ENCODE measurements around the gene PCP2.
A peak's percentile ranks its signal among the peaks of the same experiment; 100 is the strongest.

PCP2 gene

DNA sequence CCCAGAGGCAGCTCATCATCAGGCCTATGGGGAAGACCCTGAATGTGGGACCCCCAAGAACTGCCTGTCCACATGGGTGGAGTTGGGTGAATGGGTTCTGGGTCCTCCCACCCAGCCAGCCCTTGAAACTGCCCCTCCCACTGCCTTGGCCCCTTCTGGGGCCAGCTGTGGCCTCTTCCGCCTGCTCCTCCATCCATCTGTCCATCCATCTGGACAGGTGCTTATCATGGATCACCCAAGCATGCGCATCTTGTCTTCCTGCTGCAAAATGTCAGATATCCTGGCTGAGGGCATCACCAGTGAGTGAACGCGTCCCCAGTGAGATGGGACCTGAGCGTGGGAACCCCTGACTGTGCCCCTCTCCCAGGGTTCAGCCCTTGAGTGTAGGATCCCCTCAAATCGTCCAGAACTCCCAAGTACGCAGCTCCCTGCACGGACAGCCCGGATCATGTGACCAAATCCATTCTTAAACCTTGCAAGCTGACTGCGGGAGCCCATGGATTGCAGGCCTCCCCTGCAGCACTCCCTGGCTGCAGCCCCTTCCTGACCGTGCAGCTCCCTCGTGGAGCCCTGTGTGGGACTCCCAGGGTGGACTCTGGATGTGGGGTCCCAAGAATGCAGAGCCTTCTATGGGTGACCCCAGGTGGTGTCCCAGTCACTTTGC, 5.4 kb upstream of the PCP2 start:
- no peak for DNase-seq (ENCODE audit: low read depth in 2 of 2)

DNA sequence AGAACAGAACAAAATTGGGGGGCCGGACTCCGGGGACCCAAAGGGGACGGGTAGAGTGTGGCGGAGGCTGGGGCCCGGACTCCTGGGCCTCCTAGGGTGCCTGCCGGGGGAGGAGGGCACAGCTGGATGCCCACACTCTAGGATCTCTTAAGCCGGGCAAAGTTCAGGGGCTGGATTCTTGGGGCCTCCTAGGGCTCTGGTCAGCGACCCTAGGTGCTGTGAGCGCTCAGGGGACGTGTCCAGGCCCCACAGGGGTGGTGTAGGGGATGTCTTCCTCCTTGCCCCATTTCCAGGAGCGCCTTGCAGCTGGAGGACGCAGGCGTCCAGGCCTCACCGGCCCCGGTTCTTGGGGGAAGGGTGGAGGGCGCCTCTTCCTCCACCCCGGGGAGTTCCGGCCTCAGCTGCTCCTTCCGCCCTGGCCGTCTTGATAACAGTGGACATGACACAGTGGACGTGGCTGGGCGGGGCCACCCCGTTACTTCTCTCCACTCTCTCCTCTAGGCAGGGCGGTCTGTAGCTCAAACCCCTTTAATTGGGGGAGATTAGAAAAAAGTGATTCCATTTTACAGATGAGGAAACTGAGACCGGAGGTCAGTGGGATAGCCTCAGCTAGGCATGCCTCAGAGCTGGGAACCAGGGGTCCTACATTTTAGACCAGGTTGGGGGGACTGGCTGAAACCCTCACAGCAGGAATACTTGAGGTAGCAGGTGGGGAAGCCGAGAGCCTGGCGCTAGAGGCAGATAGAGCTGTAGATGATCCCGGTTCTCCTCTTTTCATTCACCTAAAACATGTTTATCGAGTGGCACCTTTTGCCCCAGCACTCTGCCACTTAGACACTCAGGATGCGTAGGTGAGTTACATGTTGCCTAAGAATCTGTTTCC, 4.1 kb upstream of the PCP2 start:
- DNase-seq (ENCODE audit: low read depth in 2 of 2), result no peak

DNA sequence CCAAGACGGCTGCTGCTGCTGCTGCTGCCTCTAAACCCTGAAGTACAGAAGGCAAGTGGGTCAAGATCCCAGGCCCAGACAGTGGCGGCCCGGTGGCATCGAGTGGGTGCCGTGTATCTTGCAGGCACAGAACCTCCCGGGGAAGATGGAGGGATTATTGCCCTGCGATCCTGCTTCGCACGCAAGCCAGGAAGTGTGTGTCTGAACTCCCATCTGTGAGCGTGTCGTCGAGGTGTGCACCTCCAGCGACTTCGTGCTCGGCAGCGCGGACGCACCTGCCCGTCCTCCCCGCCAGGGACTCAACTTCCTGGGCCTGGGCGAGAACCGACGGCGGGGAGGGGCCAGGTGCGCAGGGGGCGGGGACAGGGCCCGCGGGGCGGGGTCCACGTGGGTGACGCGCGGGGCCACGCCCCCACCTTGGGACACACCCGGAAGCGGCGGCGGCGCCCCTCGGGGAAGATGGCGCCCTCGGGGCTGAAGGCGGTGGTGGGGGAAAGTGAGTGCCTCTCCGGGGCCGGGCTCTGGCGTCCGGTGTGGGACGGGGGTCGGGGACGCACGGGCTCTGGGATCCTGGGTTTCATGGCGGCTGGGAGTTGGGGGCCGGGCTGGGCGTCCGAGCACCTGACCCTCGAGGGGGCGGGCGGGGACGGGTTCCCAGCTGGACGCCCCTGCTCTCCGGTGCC, 3.3 kb upstream of the PCP2 start, which contains the start of gene STXBP2:
Gene STXBP2 (plus strand): TSS at position 420 of the 683 bp plus-strand sequence. CDS start 40 bp downstream, at position 460.
- DNase-seq (ENCODE audit: low read depth in 2 of 2), result peak; percentile 84

DNA sequence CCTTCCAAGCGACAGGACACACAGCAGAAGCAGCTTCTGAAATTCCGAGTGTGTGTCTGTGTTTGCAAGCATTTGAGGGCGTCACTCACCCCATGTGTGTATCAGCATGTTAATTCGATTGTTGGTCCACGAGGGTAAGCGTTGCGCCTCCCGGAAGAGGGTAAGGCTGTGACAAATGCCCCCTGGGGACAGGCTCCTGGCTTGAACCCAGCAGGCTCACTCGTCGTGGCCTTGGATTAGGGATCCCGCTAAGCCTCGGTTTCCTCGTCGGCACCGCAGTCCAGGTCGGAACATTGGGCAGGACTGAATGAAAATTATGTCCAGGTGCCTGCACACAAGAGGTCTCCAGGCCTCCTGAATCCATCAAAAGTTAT, 2.8 kb upstream of the PCP2 start:
- no peak for DNase-seq (ENCODE audit: low read depth in 2 of 2)

DNA sequence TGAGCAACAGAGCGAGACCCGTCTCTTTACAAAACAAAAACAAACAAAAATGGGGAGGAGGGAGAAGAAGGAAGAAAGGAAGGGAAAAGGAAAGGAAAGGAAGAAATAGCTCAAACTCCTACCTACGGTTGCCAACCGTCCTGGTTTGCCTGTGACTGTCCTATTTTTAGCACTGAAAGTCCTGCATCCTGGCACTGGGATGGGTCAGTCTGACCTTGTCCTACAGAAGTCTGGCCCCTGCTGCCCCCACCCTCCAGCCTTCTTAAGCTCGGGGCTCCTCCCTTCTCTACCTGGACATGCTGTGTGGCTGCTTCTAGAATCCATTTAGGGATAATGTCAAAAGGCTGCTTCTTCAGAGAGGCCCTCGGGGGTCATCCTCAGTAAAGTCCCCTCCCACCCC, 2.2 kb upstream of the PCP2 start:
- no peak for DNase-seq (ENCODE audit: low read depth in 2 of 2)

DNA sequence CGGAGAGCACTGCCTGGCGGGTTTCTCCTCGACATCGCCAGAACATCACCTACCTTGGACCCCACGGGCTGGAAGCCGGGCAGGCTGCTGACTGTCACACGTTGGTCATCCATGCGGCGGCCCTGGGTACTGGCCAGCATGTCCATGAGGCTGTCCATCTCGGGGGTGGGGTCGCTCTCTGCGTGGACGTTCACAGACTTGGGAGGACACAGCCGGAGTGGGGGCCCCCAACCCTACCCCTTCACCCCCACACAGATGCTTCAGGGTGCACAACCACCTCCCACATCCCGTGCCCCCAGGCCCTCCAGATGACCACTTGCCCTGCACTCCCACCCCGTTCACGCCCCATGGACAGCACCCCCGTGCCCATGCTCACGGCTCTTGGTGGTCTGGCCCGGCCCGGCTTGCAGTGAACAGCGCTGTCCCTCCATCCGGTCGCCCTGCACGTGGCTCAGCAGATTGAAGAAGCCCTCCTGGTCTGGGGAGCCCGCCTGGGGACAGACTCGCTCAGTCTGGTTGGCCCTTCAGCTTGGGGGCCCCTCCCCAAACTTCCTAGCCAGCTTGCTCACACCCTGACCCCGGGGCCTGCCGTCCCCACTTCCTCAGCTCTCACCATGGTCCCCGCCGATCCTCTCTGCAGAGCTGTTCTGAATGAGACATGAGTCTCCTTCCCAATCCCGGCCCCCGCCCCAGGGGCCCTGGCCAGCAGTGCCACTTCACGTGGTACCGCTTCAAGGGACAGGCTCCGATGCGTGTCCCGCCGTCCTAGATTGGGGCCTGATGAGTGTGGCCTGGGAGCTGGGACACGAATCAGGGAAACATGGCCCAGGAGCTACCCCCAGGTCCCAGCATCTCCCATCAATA, 947 bp downstream of the PCP2 start:
- no peak for DNase-seq (ENCODE audit: low read depth in 2 of 2)

DNA sequence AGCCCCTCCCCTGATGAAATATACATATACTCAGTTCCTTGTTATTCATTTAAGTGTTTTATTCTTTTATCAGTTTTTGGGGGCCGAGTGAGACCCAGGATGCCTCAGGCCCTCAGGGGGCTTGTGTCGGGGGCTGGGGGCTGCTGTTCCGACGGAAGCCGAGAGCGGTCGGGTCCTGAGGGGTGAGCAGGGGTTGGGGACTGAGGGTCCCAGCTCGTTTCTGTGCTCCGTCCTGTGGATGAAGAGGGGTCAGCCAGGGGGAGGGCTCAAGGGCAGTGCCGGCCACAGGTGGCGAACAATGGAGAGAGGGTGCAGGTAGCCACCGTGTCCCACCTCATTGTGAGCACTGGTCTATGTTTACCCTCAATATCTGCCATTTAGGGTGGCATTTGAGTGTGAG, 1.9 kb downstream of the PCP2 start:
- DNase-seq (ENCODE audit: low read depth in 2 of 2), result no peak

DNA sequence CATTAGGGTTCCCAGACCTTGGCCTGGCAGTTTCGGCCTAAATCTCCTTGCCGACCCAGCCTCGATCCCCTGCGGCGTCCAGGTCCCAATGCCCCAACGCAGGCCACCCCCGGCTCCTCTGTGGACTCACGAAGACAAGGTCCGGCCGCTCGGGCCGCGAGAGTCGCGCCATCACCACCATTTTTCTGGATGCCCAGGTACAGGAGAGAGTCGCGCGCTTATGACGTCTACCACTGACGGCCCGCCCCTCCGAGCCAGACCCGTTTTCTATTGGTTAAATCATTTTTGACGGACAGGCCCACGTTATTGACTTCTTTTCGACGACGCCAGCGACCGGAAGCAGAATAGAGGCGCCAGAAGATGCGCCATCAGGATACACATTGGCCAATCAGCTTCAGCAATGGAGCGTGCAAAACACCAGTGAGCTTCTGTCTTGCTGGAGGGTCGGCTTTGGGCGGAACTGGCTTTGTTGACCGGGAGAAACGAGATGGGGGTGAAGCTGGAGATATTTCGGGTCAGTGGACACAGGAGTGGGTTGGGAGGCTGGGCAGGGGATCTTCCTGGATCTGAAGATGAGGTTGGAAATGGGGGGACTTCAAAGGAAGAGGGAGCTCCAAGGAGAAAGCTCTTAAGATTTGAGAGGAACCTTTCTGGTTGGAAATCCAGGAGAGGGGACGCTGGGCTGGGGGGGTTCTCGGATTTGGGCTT, 4.0 kb downstream of the PCP2 start, which contains the start of the genes PET100 and XAB2:
Gene PET100 (plus strand): TSS at position 447 of the 708 bp plus-strand sequence. CDS start 41 bp downstream, at position 488.
Gene XAB2 (minus strand): TSS at position 199 of the 708 bp plus-strand sequence. CDS start 18 bp downstream, at position 181.
- DNase-seq (ENCODE audit: low read depth in 2 of 2), result peak; percentile 86 to 90

DNA sequence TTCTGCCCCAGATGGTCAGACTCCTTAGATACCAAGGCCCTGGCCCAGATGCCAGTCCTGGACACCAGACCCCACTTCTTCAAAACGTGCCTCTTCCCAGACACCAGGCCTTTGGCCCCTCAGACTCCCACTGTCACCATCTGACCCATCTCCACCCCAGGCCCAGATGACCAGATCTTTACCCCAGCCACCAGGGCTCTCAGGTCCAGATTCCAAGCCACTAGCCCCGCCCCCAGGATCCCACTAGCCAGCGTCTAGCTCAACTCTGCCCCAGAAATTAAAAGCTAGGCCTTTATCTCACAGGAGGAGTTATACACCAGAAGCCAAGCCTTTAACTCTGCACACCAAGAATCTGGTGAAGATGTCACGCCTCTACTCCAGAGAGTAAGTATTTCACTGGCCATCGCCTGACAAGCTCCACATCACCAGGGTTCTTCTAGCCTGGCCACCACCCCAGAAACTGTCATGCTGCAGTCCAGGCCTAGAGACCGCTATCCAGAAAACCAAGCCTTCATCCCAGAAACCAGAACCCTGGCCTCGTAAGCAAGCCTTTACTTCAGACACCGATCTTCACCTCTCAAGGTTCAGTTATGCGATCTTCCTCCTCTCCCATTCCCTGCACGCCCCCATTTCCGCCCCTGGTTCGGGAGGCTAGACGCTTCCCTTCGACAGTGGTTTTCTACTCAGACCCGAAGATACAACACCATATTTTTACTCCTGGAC, 4.8 kb downstream of the PCP2 start:
- no peak for DNase-seq (ENCODE audit: low read depth in 2 of 2)

DNA sequence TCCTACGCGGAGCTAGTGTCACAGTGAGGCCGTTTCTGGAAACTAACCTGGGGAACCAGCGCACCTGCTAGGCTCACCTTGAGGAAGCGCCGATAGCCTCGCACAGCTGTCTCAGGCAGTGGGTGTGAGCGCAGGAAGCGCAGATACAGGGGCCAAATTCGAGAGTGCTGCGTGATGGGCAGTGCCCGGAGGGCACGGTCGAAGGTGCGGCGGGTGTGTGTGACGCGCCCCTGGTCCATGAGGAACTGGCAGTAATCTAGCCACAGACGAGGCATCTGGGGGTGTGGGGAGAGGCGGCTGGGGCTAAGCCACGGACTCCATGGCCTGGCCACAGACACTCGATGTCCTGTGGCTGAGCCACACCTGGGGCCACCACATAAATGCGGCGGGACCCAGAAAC, 6.4 kb downstream of the PCP2 start:
- DNase-seq (ENCODE audit: low read depth in 2 of 2), result no peak

DNA sequence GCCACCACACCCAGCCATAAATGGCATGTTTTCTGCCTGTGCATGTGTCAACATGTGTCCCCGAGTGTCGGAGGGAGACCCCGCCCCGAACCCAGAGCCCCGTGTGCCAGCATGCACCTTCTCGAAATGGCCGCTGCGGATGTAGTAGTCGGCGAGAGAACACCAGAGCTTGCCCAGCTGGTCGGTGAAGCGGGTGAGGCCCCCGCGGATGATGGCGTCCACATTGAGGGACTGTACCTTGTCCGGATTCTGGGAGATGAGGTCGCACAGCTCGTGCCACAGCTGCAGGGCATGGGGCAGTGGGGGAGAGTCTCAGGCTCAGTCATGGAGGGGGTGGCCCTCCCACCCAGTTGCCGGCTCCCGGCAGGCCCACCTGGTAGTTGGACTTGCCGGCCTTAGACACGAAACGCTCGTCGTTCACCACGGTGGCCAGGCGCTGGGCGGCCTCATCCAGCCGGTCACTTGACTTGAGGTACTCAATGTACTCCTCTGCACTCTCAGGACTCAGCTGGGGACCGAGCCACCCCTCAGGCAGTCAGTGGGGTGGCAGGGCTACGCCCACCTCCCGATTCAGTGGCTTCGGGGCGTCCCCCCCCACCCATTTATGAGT, 7.7 kb downstream of the PCP2 start:
- DNase-seq (ENCODE audit: low read depth in 2 of 2), result no peak

DNA sequence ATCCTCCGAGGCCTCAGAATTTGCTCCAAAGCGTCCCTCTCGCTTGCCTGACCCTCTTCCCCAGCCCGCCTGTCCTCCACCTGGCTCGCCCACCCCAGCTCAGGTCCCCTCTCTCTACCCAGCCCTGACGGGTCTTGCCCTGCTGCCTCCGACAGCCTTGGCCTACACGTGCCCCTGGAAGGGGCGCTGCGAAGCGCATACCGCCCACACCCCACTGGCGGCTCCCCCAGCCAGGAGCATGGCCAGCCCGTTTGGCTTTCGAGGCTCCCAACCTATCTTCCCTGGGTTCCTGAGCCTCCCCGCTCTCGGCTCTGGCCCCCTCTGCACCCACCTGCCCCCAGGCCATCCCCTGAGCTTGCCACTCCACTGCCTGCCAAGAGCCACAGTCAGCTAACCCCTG, 8.7 kb downstream of the PCP2 start:
- DNase-seq (ENCODE audit: low read depth in 2 of 2), result no peak

DNA sequence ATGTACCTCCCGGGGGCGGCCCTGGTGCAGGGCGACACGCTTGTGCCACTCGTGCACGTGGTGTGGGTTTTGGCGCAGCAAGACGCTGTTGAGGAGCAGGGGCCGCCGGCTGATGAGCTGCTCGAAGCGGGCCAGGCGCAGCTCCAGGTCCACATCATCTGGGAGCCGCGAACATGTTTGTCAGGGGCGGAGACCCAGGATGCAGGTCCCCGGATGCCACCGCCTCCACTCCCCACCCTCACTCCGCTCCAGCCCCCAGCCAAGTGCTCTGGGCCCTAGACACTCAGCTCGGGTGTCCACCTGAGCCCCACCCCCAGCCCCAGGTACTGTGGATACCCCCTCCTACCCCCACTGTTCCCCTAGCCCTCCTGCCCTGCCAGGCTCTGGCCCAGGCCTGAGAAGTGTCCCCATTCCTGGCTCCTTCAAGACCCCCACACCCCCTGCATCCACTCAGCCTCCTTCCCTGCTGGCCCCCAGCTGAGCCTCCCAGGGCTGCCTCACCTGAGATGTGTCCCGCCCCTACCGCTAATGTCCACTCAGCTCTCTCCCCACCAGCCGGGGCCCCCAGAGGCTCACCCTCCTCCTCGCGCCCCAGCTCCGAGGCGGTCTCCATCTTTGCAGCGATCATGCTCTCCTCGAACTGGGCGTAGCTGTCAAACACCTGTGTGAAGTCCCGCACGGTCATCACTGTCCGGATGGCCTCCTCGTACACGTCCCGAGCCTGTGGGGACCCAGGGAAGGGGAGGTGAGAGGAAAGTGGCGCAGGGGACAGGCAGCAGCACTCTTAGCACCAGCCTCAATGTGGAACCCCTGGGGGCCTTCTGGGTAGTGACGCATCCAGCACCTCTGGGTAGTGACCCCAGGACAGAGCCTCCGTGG, 9.6 kb downstream of the PCP2 start:
- no peak for DNase-seq (ENCODE audit: low read depth in 2 of 2)

DNA sequence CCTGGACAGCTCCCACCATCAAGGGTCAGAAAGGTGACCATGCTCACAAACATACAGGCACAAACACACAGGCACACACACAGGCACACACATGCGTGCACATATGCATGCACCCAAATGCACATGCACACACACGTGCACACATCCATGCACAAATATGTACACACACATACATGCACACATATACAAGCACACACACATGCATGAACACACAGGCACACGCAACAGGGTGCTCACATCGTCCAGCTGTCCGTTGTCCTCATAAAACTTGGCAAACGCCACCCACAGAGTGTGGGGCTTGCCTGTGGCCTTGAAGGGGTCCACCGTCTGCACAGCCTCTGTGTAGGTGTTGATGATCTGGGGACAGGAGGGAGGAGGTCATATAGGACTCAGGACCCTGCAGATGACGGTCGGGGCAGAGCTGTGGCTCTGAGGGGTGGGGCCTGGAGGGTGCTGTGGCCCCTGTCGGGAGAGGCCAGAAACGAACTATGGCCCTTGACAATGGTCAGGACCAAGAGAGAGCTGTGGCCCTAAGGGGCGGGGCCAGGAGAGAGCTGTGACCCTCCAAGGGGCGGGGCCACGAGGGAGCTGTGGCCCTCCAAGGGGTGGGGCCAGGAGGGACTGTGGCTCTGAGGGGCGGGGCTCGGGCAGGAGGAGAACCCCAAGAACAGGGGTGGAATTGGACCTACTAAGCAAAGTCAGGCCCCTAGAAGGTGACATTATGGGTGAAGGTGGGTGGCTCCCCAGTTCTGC, 10.4 kb downstream of the PCP2 start:
- DNase-seq (ENCODE audit: low read depth in 2 of 2), result no peak

DNA sequence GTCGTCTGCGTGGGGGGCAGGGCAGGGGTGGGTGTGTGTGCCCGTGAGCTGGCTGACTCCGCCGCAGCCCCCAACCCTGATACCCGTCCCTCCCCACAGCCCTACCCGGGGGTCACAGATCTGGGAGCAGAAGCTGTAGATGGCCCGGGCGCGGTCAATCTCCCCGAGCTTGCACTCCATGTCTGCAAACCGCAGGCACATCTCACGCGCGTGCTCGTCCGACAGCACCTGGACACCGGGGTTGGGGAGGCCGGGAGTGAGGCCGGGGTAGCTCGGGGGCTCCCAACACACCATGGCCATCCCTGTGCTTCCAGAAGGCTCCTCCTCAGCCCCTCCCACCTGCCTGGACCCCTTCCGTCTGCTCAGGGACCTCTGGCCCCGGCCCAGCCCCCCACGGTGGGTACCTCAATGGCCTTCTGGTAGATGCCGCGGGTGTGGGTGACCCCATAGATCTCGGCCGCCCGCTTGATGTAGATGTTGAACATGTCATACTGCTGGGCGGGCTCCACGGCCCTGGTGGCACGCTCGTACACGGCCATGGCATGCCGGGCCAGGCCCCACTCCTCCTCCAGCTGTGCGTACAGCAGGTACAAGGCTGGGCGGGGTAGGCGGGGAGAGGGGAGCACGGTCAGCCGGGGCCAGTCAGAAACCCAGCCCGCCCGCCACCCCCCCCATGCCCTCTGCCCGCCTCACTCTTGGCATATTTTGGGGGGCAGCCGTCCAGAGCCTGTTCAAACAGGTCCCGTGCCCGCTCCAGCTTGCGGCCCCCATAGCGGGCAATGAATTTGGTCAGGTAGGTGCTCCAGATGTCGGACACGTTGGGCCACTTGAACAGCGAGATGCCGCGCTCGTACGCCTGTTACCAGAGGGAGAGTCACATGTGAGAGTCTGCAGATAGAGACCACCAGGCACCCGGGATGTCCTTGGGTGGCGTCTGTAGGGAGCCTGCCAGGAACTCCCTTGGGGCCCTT, 12.8 kb downstream of the PCP2 start:
- DNase-seq (ENCODE audit: low read depth in 2 of 2), result no peak

DNA sequence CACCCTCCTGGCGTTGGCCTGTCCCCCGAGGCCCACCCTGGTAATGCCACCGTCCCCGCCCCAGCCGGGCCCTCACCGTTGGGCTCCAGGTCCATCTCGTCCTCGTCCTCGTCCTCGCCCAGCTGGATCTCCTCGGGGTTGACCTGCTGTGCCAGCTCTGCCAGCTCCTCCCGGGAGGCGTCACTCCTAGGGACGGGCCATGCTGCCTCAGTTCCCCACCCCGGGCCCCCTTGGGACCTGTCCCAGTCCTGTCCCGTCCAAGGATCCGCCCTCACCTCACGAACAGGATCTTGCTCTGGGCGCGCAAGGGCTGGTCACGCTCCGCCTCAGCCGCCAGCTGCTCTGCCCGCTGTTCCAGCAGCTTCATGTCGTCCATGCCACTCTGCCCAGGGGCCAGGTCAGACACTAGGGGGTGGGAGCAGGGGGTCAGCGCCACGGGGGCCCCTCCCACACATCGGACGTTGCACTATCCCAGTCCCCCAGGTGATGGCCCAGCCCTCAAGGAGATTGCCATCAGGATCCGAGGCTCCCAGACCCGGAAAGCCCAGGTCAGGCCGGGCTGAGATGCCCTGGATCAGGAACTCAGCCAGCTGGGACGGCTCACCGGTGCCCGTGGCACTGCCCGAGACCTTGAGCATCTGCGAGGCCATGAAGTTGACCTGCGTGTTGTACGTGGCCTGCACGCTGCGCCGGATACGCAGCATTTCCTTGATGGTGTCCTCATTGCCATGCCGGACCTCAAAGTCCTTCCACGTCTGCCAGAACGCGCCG, 13.7 kb downstream of the PCP2 start:
- DNase-seq (ENCODE audit: low read depth in 2 of 2), result no peak

Measured in activated CD8-positive, alpha-beta memory T cell treated with anti-CD3 and anti-CD28 coated beads for 4 hours (primary cell).